ENCODE measurements around the gene DENND2A.

DENND2A gene, protein sequence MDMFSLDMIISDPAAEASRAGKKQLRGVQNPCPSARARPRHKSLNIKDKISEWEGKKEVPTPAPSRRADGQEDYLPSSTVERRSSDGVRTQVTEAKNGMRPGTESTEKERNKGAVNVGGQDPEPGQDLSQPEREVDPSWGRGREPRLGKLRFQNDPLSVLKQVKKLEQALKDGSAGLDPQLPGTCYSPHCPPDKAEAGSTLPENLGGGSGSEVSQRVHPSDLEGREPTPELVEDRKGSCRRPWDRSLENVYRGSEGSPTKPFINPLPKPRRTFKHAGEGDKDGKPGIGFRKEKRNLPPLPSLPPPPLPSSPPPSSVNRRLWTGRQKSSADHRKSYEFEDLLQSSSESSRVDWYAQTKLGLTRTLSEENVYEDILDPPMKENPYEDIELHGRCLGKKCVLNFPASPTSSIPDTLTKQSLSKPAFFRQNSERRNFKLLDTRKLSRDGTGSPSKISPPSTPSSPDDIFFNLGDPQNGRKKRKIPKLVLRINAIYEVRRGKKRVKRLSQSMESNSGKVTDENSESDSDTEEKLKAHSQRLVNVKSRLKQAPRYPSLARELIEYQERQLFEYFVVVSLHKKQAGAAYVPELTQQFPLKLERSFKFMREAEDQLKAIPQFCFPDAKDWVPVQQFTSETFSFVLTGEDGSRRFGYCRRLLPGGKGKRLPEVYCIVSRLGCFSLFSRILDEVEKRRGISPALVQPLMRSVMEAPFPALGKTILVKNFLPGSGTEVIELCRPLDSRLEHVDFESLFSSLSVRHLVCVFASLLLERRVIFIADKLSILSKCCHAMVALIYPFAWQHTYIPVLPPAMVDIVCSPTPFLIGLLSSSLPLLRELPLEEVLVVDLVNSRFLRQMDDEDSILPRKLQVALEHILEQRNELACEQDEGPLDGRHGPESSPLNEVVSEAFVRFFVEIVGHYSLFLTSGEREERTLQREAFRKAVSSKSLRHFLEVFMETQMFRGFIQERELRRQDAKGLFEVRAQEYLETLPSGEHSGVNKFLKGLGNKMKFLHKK

DNA sequence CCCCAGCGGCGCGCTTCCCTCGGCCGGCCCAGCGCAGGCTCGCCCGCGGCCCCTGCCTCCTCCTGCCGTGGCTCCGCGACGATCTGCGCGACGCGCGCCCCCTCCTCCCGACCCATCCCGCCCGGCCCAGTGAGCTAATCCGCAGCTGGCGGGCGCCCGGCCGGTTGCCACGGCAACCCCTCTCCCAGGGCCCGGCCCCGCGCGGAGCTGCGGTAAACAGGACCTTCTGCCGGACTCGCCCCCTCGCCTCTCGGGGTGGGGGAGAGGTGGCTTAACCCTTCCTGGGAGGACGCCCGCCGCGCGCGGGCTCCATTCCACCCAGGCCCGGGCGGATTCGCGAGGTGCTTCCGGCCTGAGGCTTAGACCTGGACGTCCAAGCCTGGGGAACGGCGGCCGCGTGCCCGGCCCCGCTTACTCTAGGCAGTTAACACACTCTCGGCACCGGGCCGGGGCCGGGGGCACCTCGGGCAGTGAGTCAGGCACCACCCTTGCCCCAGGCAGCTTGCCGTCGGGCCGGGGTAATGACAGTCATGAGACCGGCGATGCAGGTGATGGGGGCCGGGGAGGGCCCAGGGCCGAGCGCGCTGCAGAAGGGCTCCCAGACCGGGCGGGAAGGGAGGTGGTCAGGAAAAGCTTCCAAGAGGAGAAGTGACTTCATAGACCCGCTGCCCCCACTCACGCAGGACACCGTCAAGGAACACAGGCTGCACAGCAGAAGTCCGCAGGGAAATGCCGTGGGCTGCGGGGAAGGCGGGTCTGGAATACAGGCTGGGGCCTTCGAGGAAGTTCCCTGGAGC is at the start of gene DENND2A:
DENND2A (minus strand) TSS at position 87 of the 797 bp plus-strand sequence. CDS start 38,416 bp downstream, outside the sequence.
- Histone ChIP-seq H2AFZ (ENCODE audit: low read length, unreplicated experiment) (no peak within 1 kb of the TSS), H3K79me2 (ENCODE audit: control insufficient read depth, insufficient read depth, low read length, unreplicated experiment) (no peaks in the 10 kb centered on the region)

DNA sequence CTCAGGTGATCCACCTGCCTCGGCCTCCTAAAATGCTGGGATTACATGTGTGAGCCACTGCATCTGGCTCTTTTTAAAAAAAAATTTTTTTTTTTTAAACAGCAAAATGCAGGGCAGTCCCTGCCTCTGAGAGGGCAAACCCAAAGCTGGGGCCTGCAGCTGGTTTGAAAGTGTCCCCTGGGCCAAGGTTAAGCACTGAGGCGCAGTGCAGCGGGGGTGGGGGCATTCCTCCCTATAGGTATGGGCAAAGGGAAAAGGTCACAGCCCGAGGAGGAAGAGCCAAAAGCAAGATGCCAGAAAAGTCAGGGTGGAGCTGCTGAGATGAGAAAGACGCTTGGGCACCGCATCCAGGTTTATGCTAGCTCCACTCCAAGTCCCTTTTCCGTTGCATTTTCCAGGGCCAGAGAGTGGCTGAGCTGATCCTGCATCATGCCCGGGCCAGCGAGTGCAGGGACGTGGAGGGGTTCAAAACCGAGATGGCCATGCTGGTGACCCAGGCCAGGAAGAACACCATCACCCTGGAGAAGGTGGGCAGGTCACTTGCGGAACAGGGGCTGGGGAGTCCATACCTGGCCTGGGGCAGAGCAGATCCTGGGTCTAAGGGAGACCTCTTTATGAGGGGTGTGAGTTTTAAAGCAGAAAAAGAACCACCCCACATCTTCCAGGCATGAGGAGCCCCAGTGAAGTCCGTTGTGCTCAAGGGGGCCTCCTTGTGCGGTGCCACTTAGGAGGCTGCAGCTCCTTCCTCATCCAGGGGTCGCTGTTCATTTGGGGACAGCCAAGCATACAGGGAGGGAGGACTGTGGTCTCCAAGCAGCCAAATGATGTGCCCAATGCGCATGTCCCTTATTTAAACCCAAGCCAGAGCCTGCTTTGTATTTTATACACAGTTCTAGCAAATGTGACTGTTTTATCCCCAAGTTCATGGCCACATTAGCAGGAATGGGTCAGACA is 48.9 kb upstream of the DENND2A start:
- no peaks in the 10 kb centered on the region for H3K79me2 ChIP-seq (ENCODE audit: control insufficient read depth, insufficient read depth, low read length, unreplicated experiment)
- no peak overlapping the region for H3K27ac ChIP-seq (ENCODE audit: low read depth, low read length)
- H2AFZ ChIP-seq (ENCODE audit: low read length, unreplicated experiment) = no peak overlapping the region
- H3K4me1 ChIP-seq (ENCODE audit: control insufficient read depth, insufficient read depth, low read length, unreplicated experiment) = no peaks in the 10 kb centered on the region
- H3K27me3 ChIP-seq (ENCODE audit: insufficient read depth, low read length) = no peaks in the 10 kb centered on the region
- H3K4me3 ChIP-seq (ENCODE audit: low read depth, low read length) = no peak overlapping the region
- H3K36me3 ChIP-seq (ENCODE audit: insufficient read depth, low read length) = no peaks in the 10 kb centered on the region

More for the DNA sequence above, at the start of gene DENND2A:
- H3K36me3 ChIP-seq (ENCODE audit: insufficient read depth, low read length) = no peaks in the 10 kb centered on the region
- H3K27me3 ChIP-seq (ENCODE audit: insufficient read depth, low read length) = peaks cover 30% of the 10 kb centered on the region
- no peak within 1 kb of the TSS for H3K27ac ChIP-seq (ENCODE audit: low read depth, low read length)
- no peaks in the 10 kb centered on the region for H3K4me1 ChIP-seq (ENCODE audit: control insufficient read depth, insufficient read depth, low read length, unreplicated experiment)
- H3K4me3 ChIP-seq (ENCODE audit: low read depth, low read length) = peak within 1 kb of the TSS; percentile 63

- Histone ChIP-seq H2AFZ (ENCODE audit: low read length, unreplicated experiment) (no peak overlapping the region), H3K27ac (ENCODE audit: low read depth, low read length) (no peak overlapping the region), H3K4me3 (ENCODE audit: low read depth, low read length) (no peak overlapping the region), H3K27me3 (ENCODE audit: insufficient read depth, low read length) (no peaks in the 10 kb centered on the region), H3K79me2 (ENCODE audit: control insufficient read depth, insufficient read depth, low read length, unreplicated experiment) (no peaks in the 10 kb centered on the region), H3K4me1 (ENCODE audit: control insufficient read depth, insufficient read depth, low read length, unreplicated experiment) (no peaks in the 10 kb centered on the region), H3K36me3 (ENCODE audit: insufficient read depth, low read length) (no peaks in the 10 kb centered on the region)
Observed at GRCh38 chr7:140688341-140688740, 47.7 kb upstream of the DENND2A start.

GRCh38 chr7:140686921-140687320 is 46.3 kb upstream of the DENND2A start:
- Histone ChIP-seq H3K27me3 (ENCODE audit: insufficient read depth, low read length) (no peaks in the 10 kb centered on the region), H3K36me3 (ENCODE audit: insufficient read depth, low read length) (no peaks in the 10 kb centered on the region), H3K4me1 (ENCODE audit: control insufficient read depth, insufficient read depth, low read length, unreplicated experiment) (no peaks in the 10 kb centered on the region), H2AFZ (ENCODE audit: low read length, unreplicated experiment) (no peak overlapping the region), H3K4me3 (ENCODE audit: low read depth, low read length) (no peak overlapping the region), H3K79me2 (ENCODE audit: control insufficient read depth, insufficient read depth, low read length, unreplicated experiment) (no peaks in the 10 kb centered on the region), H3K27ac (ENCODE audit: low read depth, low read length) (no peak overlapping the region)

GRCh38 chr7:140685407-140686087 is 44.9 kb upstream of the DENND2A start:
- H3K4me3 ChIP-seq (ENCODE audit: low read depth, low read length) = no peak overlapping the region
- no peaks in the 10 kb centered on the region for H3K79me2 ChIP-seq (ENCODE audit: control insufficient read depth, insufficient read depth, low read length, unreplicated experiment)
- H3K27me3 ChIP-seq (ENCODE audit: insufficient read depth, low read length) = no peaks in the 10 kb centered on the region
- no peak overlapping the region for H3K27ac ChIP-seq (ENCODE audit: low read depth, low read length)
- H2AFZ ChIP-seq (ENCODE audit: low read length, unreplicated experiment) = no peak overlapping the region
- no peaks in the 10 kb centered on the region for H3K4me1 ChIP-seq (ENCODE audit: control insufficient read depth, insufficient read depth, low read length, unreplicated experiment)
- H3K36me3 ChIP-seq (ENCODE audit: insufficient read depth, low read length) = no peaks in the 10 kb centered on the region

DNA sequence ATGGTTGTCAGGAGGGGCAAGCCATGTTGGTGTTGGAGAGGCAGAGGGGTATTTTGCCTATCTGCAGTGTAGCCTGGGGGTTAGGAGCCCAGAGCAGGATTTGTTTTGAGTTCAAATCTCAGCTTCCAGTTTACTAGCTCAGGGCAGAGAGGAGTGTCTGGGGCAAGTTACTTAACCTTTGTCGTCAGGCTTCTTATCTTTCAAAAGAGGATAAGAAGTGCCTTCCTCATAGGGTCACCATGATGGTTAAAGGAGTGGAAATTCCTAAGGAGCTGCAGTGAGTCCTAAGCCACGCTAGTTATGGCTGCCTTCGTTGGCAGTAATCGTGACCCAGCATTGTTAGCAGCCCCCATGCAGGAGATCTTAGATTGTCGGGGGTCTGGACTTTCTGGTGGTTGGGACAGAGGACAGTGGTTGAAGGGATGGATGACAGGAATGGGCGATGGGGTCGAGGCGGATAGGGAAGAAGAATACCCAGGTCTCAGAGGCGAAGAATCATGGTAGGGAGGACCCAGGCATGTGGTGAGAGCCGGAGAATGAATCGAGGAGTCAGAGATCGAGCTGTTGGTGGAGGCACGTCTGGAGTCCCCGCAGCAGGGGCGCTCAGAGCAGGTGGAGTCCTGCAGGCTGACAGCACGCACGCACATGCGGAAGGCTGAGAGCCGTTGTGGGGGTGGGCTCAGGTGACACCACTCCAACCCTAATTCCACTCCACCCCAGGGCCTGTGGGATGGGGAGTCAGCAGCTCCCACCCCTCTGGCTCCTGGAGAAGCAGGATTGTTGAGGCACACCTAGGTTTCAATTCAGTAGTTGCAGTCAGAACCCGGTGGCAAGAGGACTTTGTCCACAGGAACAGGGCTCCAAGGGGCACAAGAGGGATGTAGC is 43.7 kb upstream of the DENND2A start:
- no peak overlapping the region for H3K4me3 ChIP-seq (ENCODE audit: low read depth, low read length)
- no peaks in the 10 kb centered on the region for H3K27me3 ChIP-seq (ENCODE audit: insufficient read depth, low read length)
- no peaks in the 10 kb centered on the region for H3K36me3 ChIP-seq (ENCODE audit: insufficient read depth, low read length)

DNA sequence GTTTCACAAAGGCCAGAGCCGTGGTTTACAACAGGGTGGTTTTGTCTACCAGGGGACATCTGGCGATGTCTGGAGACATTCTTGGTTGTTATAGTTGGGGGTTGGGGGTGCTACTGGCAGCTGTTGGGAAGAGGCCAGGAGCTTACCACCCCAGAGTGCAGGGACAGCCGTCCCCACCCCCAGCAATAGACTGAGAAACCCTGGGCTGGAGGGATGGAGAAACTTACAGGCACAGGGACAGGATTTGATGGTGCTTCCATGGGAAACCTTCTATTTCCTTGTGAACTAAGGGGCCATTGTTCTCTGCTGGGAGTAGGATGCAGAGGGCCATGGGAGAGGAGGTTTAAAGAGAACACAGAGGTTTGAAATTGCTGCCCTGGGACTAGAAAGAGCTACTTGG is 43.0 kb upstream of the DENND2A start:
- Histone ChIP-seq H3K4me1 (ENCODE audit: control insufficient read depth, insufficient read depth, low read length, unreplicated experiment) (no peaks in the 10 kb centered on the region), H3K27ac (ENCODE audit: low read depth, low read length) (no peak overlapping the region), H3K79me2 (ENCODE audit: control insufficient read depth, insufficient read depth, low read length, unreplicated experiment) (no peaks in the 10 kb centered on the region), H3K27me3 (ENCODE audit: insufficient read depth, low read length) (no peaks in the 10 kb centered on the region), H3K4me3 (ENCODE audit: low read depth, low read length) (no peak overlapping the region), H2AFZ (ENCODE audit: low read length, unreplicated experiment) (no peak overlapping the region), H3K36me3 (ENCODE audit: insufficient read depth, low read length) (no peaks in the 10 kb centered on the region)

More for the DNA sequence above, 43.7 kb upstream of the DENND2A start:
- H2AFZ ChIP-seq (ENCODE audit: low read length, unreplicated experiment) = no peak overlapping the region
- no peaks in the 10 kb centered on the region for H3K79me2 ChIP-seq (ENCODE audit: control insufficient read depth, insufficient read depth, low read length, unreplicated experiment)
- H3K27ac ChIP-seq (ENCODE audit: low read depth, low read length) = no peak overlapping the region
- H3K4me1 ChIP-seq (ENCODE audit: control insufficient read depth, insufficient read depth, low read length, unreplicated experiment) = no peaks in the 10 kb centered on the region

DNA sequence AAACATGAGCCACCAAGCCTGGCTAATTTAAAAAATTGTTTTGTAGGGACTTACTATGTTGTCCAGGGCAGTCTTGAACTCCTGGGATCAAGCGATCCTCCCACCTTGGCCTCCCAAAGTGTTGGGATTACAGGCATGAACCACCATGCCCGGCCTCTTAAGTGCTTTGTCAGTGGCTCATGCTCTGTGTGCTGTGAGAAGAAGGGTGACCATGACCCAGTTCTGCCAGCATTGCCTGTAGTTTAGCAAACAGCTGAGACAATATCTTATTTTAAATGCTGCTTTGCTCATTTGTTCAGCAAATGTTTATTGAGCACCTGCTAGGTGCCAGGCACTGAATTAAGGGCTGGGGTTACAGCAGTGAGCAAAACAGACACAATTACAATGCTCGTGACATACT is 41.2 kb upstream of the DENND2A start:
- Histone ChIP-seq H3K36me3 (ENCODE audit: insufficient read depth, low read length) (no peaks in the 10 kb centered on the region), H3K4me3 (ENCODE audit: low read depth, low read length) (no peak overlapping the region), H3K4me1 (ENCODE audit: control insufficient read depth, insufficient read depth, low read length, unreplicated experiment) (no peaks in the 10 kb centered on the region), H3K27ac (ENCODE audit: low read depth, low read length) (no peak overlapping the region), H3K27me3 (ENCODE audit: insufficient read depth, low read length) (no peaks in the 10 kb centered on the region), H3K79me2 (ENCODE audit: control insufficient read depth, insufficient read depth, low read length, unreplicated experiment) (no peaks in the 10 kb centered on the region), H2AFZ (ENCODE audit: low read length, unreplicated experiment) (no peak overlapping the region)
